Stimulated activated naive B cell treated with anti-CD40 and anti-IgM and Interleukin-4, amounts not matched to agents 10 μg/mL and 1 μg/mL and 100 μg/mL, for 72 hours (primary cell): ENCODE results near the gene HSPA4.

Experiments
- ATAC-seq, 2 donors: fragments of 150-1000 bp; cut with Tn5 transposase; replicated peaks; 2 replicates each; pipeline ENCODE4 v1.10.0; 2021; ENCODE audit warnings: moderate library complexity in 1 of 2
- DNase-seq: peaks from one replicate; pipeline ENCODE4 v3.0.0; 2021
- H3K27ac Mint-ChIP-seq: one replicate; pipeline ENCODE4 v1.8.0; 2022; ENCODE audit warnings: mild to moderate bottlenecking, mixed read lengths
- H3K27me3 Mint-ChIP-seq, 2 donors: one replicate each; pipeline ENCODE4 v1.8.0; 2022; ENCODE audit warnings: mixed read lengths in 2 of 2
- H3K36me3 Mint-ChIP-seq, 2 donors: one replicate each; pipeline ENCODE4 v1.8.0; 2022; ENCODE audit warnings: mixed read lengths in 2 of 2, mild to moderate bottlenecking in 1 of 2
- H3K4me1 Mint-ChIP-seq, 2 donors: one replicate each; pipeline ENCODE4 v1.8.0; 2022; ENCODE audit warnings: mixed read lengths in 2 of 2, mild to moderate bottlenecking in 1 of 2
- H3K4me3 Mint-ChIP-seq, 2 donors: one replicate each; pipeline ENCODE4 v1.8.0; 2022; ENCODE audit warnings: mild to moderate bottlenecking in 2 of 2, mixed read lengths in 2 of 2, moderate library complexity in 1 of 2
- H3K9me3 Mint-ChIP-seq, 2 donors: one replicate each; pipeline ENCODE4 v1.8.0; 2022; ENCODE audit warnings: mixed read lengths in 2 of 2, mild to moderate bottlenecking in 1 of 2

The HSPA4 gene

DNA sequence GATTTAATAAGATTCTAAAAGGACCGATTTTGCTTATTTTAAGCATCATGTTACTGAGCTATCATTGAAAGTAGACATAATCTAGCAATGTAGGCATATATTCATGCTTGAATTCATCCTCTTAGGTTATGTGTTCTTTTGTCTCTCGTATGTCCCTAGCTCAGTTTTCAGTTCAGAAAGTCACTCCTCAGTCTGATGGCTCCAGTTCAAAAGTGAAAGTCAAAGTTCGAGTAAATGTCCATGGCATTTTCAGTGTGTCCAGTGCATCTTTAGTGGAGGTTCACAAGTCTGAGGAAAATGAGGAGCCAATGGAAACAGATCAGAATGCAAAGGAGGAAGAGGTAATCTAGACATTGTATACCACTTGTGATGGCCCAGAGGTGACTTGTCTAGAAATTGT is 39.2 kb downstream of the HSPA4 start:
- ATAC-seq (no peak), DNase-seq (no peak)
- no peaks in the 10 kb centered on the region for H3K9me3 Mint-ChIP-seq
- peaks cover 27 to 50% of the 10 kb centered on the region in 2 donors for H3K36me3 Mint-ChIP-seq
- no peak overlapping the region for H3K4me3 Mint-ChIP-seq
- H3K27ac Mint-ChIP-seq = peak overlapping the region; percentile 72
- no peaks in the 10 kb centered on the region for H3K27me3 Mint-ChIP-seq
- peaks cover 3 to 8% of the 10 kb centered on the region in 2 donors for H3K4me1 Mint-ChIP-seq

- no peak for ATAC-seq
- no peak for DNase-seq
- Mint-ChIP-seq H3K4me3 (peak overlapping the region; percentile 26 to 51), H3K4me1 (peaks cover 45 to 71% of the 10 kb centered on the region in 2 donors), H3K27ac (peak overlapping the region; percentile 95), H3K36me3 (peaks cover 35 to 47% of the 10 kb centered on the region in 2 donors), H3K27me3 (no peaks in the 10 kb centered on the region), H3K9me3 (peaks cover 5 to 9% of the 10 kb centered on the region in 2 donors)
Measured at GRCh38 chr5:133106343-133106742, 54.5 kb downstream of the HSPA4 start.

GRCh38 chr5:133106761-133107572 is 55.2 kb downstream of the HSPA4 start:
- Mint-ChIP-seq H3K4me3 (peak overlapping the region; percentile 14 to 51), H3K9me3 (peaks cover 5 to 9% of the 10 kb centered on the region in 2 donors), H3K27ac (peak overlapping the region; percentile 95), H3K36me3 (peaks cover 33 to 47% of the 10 kb centered on the region in 2 donors), H3K4me1 (peaks cover 48 to 77% of the 10 kb centered on the region in 2 donors), H3K27me3 (no peaks in the 10 kb centered on the region)
- ATAC-seq = no peak
- no peak for DNase-seq

DNA sequence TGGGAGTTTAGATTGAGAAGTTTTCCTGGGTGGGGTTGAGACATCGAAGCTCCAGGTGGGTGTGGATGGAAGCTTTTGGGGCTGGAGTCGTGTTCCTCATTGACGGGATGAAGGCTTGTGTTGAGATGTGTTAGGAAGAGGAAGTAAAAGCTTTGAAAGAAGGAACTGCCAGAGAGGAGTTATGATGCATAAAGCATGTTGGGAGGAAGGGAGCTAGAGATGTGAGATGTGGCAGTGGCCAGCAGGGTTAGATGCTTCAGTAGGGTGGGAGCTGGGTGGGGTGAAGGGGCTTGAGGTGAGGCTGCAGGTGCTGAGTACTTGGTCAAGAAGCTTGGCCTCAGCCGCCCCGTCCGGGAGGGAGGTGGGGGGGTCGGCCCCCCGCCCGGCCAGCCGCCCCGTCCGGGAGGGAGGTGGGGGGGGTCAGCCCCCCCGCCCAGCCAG is 56.7 kb downstream of the HSPA4 start:
- peak; percentile 14 to 32 for ATAC-seq
- Mint-ChIP-seq H3K27me3 (no peaks in the 10 kb centered on the region), H3K4me3 (peak overlapping the region; percentile 31 to 40), H3K9me3 (peaks cover 0 to 5% of the 10 kb centered on the region in 2 donors), H3K36me3 (peaks cover 18 to 32% of the 10 kb centered on the region in 2 donors), H3K4me1 (peaks cover 56 to 79% of the 10 kb centered on the region in 2 donors), H3K27ac (peak overlapping the region; percentile 85)
- no peak for DNase-seq

DNA sequence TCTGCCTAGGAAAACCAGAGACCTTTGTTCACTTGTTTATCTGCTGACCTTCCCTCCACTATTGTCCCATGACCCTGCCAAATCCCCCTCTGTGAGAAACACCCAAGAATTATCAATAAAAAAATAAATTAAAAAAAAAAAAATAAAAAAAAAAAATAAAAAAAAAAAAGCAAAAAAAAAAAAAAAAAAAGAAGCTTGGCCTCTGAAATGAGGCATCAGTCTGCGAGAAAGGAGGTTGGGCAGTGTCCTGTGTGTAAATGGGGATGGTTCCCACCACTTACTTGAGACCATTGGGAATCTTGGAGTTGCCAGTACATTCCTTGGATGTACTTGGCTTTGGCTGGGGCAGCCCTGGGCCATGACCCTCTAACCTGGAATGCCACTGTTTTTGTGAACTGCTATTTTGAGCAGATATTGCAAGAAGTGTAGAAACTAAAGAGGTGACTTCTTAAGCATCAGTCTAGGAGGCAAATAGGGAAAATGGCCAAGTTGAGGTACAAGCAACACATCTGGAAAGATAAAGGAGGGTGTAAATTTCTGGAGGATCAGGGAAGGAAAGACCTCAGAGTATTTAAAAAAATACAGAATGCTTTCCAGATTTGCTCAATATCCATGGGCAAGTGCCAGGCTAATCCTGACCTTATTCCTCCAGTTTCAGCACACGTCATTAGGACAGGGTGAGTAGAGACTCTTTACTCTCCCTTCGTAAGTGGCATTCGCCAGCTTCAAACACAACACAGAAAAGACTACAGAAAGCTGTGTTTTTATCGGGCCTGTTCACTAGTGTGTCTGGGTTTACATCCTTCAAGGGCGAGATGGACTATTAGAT is 58.1 kb downstream of the HSPA4 start:
- H3K27ac Mint-ChIP-seq = no peak overlapping the region
- peaks cover 59 to 79% of the 10 kb centered on the region in 2 donors for H3K4me1 Mint-ChIP-seq
- no peak overlapping the region for H3K4me3 Mint-ChIP-seq
- DNase-seq (no peak), ATAC-seq (no peak)
- H3K9me3 Mint-ChIP-seq = peaks cover 0 to 5% of the 10 kb centered on the region in 2 donors
- peaks cover 15 to 26% of the 10 kb centered on the region in 2 donors for H3K36me3 Mint-ChIP-seq
- H3K27me3 Mint-ChIP-seq = no peaks in the 10 kb centered on the region

- ATAC-seq (no peak), DNase-seq (no peak)
- no peaks in the 10 kb centered on the region for H3K27me3 Mint-ChIP-seq
- H3K9me3 Mint-ChIP-seq = peaks cover 0 to 5% of the 10 kb centered on the region in 2 donors
- H3K36me3 Mint-ChIP-seq = peaks cover 15 to 17% of the 10 kb centered on the region in 2 donors
- no peak overlapping the region for H3K4me3 Mint-ChIP-seq
- H3K4me1 Mint-ChIP-seq = peaks cover 60 to 79% of the 10 kb centered on the region in 2 donors
- H3K27ac Mint-ChIP-seq = peak overlapping the region; percentile 87
Measured at GRCh38 chr5:133110709-133111108, 58.9 kb downstream of the HSPA4 start.

DNA sequence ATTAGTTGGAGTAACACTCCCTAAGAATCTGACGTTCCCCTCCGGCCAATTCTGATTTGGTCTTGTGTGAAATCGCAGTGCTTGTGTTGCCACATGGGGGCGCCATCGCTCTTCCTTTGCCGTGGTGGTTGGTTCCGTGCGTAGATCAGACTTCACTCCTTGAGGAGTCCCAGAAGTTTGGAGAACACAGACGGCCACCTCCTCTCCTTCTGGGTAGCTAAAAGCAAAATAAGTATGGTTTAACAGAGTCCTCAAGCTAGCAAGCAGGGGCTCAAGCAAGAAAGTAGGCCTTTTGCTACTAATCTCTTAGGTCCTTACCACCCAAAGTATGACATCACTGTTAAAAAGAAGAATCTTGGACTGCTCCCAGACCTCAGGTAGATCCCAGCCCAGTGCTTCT is 59.5 kb downstream of the HSPA4 start:
- peak; percentile 51 to 60 for ATAC-seq
- peaks cover 0 to 5% of the 10 kb centered on the region in 2 donors for H3K9me3 Mint-ChIP-seq
- H3K27ac Mint-ChIP-seq = peak overlapping the region; percentile 87
- H3K4me3 Mint-ChIP-seq = no peak overlapping the region
- H3K36me3 Mint-ChIP-seq = peaks cover 12 to 13% of the 10 kb centered on the region in 2 donors
- H3K27me3 Mint-ChIP-seq = no peaks in the 10 kb centered on the region
- peak; percentile 75 for DNase-seq
- H3K4me1 Mint-ChIP-seq = peaks cover 62 to 79% of the 10 kb centered on the region in 2 donors

DNA sequence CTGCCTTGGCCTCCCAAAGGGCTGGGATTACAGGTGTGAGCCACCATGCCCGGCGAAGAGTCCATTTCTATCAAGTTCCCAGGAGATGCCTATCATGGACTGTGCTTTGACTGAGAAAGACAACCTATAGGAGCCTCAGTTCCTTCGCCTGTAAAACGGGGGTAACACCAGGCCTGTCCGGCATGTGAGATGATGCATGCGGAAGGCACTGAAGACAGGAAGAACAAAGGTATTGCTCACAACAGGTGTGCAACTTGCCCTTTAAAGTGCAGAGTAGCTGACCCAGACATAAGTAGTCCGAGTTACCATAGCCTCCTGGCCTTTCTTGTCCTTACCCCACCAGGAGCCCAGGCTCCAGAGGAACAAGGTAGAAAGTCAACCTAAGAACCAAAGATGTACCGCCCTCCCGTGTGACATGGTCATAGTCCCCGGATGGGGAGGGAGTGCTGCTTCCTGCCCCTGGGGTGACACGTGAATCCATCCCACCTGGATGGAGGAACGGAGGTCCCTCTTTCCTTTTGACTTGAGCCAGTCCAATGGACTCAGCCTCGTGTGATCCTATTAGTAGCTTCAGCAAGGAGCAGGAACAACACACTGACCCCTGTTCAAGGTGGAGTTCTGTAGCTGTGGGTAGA is 60.3 kb downstream of the HSPA4 start:
- Mint-ChIP-seq H3K4me3 (peak overlapping the region in 1 of 2 donors; percentile 5), H3K27ac (peak overlapping the region; percentile 66), H3K27me3 (no peaks in the 10 kb centered on the region), H3K36me3 (peaks cover 4% of the 10 kb centered on the region in 2 donors), H3K4me1 (peaks cover 60 to 79% of the 10 kb centered on the region in 2 donors), H3K9me3 (no peaks in the 10 kb centered on the region)
- DNase-seq (no peak), ATAC-seq (no peak)

DNA sequence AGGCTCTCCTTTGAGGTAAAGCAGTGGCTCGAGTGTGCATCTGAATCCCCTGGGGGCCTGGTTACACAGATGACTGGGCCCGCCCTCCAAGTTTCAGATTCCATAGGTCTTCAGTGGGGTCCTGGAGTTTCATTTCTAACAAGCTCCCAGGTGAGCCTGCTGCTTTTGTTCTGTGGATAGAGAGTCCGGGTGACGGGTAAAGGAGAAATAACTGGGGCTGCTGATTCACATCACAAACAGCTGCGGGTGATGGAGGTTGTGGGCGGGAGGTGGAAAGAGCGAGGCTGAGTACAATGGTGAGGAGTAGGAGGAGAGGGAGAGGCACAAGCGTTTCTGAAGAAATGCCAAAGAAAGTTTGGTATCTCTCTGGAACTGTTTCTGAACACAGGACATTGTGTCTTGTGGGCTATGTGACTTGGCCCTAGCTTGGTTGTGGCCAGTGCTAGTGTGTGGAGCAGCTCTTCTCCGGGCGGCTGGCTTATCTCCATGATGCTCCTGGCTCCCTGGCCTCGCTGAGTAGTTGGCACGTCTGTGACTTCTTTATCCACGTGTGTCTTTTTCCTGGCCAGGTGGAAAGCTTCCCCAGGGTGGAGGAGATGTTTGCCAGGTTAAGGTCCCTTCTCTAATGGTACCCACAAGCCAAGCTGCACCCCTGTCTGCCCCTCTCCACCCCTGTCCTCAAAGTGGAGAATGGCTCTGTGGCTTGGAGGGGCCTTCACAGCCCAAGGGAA is 61.7 kb downstream of the HSPA4 start:
- no peaks in the 10 kb centered on the region for H3K9me3 Mint-ChIP-seq
- peaks cover 53 to 72% of the 10 kb centered on the region in 2 donors for H3K4me1 Mint-ChIP-seq
- DNase-seq = peak; percentile 80
- peak overlapping the region; percentile 93 for H3K27ac Mint-ChIP-seq
- H3K27me3 Mint-ChIP-seq = no peaks in the 10 kb centered on the region
- peak overlapping the region; percentile 9 to 54 for H3K4me3 Mint-ChIP-seq
- peak; percentile 74 to 75 for ATAC-seq
- H3K36me3 Mint-ChIP-seq = no peaks in the 10 kb centered on the region

DNA sequence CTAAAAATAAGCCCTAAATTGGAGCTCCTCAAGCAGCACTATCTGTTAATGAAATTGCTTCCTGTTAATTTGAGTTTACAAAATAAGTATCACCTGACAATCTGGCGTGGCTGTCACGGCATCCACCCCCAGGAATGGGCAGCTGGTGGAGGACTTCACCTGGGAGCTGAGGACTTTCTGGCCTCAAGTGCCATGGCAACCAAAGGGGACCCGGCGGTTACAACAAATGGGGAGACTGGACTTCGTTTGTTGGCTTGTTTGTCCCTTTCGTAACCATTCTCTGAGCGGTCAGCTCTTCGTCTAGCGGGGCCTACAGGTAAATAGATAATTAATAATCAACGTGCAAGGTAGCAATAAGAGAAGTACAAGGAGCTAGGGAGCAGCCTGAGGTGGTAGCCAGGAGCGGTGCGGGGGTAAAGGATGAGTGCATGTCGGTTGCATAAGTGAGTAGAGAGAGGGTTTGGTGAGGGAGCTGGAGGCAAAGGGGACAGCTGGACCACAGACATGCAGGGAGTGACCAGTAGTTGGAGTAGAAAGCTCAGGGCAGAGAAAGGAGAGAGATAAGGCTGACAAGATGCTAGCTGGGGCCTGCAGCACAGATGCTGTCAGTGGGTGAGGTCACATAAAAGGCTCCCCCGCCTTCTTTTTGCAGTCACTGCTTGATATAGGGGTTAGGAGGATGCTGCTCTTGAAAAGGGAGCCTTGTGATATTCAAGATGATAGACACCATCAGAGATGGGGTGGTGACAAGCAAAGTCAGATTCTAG is 62.5 kb downstream of the HSPA4 start:
- H3K9me3 Mint-ChIP-seq = no peaks in the 10 kb centered on the region
- no peak for DNase-seq
- H3K36me3 Mint-ChIP-seq = no peaks in the 10 kb centered on the region
- no peaks in the 10 kb centered on the region for H3K27me3 Mint-ChIP-seq
- peak overlapping the region; percentile 93 for H3K27ac Mint-ChIP-seq
- peaks cover 54 to 71% of the 10 kb centered on the region in 2 donors for H3K4me1 Mint-ChIP-seq
- ATAC-seq = no peak
- no peak overlapping the region for H3K4me3 Mint-ChIP-seq

DNA sequence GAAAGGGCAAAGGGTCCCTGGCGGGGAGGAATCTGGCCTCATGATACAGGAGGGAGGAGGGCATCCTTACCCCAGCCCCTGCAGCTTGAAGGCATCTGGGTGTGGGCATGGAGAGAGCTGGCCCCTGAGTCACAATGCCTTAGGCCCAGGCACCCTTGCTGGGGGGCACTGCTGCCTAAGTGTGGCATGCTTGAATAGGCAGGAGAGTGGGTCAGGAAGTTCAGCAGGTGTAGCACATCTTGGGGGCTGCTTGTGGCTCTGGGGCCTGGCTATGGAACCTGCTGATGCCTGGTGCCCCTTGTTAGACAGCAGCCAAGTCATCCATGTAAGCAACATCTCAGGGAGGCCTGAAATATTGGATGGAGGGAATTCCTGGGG is 63.1 kb downstream of the HSPA4 start:
- ATAC-seq = no peak
- Mint-ChIP-seq H3K36me3 (no peaks in the 10 kb centered on the region), H3K9me3 (no peaks in the 10 kb centered on the region), H3K27me3 (no peaks in the 10 kb centered on the region), H3K4me1 (peaks cover 54 to 71% of the 10 kb centered on the region in 2 donors), H3K4me3 (no peak overlapping the region), H3K27ac (peak overlapping the region; percentile 16)
- no peak for DNase-seq

DNA sequence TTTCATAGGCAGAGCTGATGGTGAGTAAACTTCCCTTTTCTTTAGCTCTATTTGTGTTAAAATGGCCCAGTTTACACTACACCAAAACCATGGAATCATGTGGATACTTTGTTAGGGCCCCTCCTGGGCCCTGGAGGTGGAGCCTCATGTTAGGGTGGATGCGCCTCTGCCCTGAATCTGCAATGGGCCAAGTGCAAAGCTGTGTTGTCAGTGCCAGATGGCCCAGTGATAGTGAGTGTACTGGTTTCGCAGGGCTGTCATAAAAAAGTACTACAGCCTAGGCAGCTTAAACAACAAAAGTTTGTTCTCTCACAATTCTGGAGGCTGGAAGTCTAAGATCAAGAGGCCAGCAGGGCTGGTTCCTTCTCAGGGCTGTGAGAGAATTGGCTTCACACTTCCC is 64.8 kb downstream of the HSPA4 start:
- no peaks in the 10 kb centered on the region for H3K27me3 Mint-ChIP-seq
- no peaks in the 10 kb centered on the region for H3K36me3 Mint-ChIP-seq
- peak overlapping the region; percentile 87 for H3K27ac Mint-ChIP-seq
- peaks cover 48 to 65% of the 10 kb centered on the region in 2 donors for H3K4me1 Mint-ChIP-seq
- H3K4me3 Mint-ChIP-seq = no peak overlapping the region
- DNase-seq = no peak
- peak in 1 of 2 donors; percentile 10 for ATAC-seq
- H3K9me3 Mint-ChIP-seq = no peaks in the 10 kb centered on the region
